Epithelial cell of proximal tubule (primary cell): ENCODE measurements around the gene SLC44A5. TPM values are rescaled to one million over a fixed set of nuclear protein-coding genes. Genes with fewer than 3 reads are reported as not detected.
"Not testable (repeated sequence)": the region's sequence is repeated elsewhere in the genome, so short reads cannot be mapped to it uniquely, and the experiment has no call there.

ENCODE experiments used
- DNase-seq: peaks from one replicate; pipeline ENCODE4 v3.0.0-alpha.2; 2011; ENCODE audit warnings: low read depth
- H3K4me3 ChIP-seq: 2 replicates; pipeline ENCODE4 v1.5.1; 2011; ENCODE audit warnings: low read depth, mild to moderate bottlenecking, low read length
- total RNA-seq: library from RNA; depleted of rRNA; stranded (reverse); fragments of >200 nt; gene quantifications from 2 replicates; pipeline ENCODE4 v1.2.3, GENCODE V29; 2015
- TF ChIP-seq, protein P1 (sequence below): conservative IDR thresholded peaks from 2 replicates; pipeline ENCODE4 v1.5.1; 2012; ENCODE audit warnings: low read depth, mild to moderate bottlenecking, low read length

The SLC44A5 gene
- total RNA-seq, 1 donor from 2014 or later: 1.8 TPM

DNA sequence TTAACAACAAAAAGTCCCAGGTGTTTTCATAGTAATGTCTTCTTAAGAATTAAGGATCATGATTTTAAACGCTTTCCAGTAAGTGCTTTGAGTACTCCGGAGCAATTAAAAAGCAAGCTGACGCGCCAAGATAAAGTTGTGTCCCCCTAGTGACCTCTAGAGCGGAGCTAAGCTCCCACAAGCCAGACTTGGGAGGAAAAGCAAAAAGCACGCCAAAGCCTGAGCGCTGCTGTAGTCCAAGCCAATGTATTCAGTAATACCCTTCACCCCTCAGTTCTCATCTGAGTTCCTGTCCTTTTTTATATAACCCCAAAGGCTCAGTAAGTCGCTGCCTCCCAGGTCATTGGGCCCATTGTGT lies 3.5 kb upstream of the SLC44A5 start:
- no peak for DNase-seq
- TF ChIP-seq, protein P1, sequence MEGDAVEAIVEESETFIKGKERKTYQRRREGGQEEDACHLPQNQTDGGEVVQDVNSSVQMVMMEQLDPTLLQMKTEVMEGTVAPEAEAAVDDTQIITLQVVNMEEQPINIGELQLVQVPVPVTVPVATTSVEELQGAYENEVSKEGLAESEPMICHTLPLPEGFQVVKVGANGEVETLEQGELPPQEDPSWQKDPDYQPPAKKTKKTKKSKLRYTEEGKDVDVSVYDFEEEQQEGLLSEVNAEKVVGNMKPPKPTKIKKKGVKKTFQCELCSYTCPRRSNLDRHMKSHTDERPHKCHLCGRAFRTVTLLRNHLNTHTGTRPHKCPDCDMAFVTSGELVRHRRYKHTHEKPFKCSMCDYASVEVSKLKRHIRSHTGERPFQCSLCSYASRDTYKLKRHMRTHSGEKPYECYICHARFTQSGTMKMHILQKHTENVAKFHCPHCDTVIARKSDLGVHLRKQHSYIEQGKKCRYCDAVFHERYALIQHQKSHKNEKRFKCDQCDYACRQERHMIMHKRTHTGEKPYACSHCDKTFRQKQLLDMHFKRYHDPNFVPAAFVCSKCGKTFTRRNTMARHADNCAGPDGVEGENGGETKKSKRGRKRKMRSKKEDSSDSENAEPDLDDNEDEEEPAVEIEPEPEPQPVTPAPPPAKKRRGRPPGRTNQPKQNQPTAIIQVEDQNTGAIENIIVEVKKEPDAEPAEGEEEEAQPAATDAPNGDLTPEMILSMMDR: no peak
- peak overlapping the region; percentile 58 for H3K4me3 ChIP-seq

DNA sequence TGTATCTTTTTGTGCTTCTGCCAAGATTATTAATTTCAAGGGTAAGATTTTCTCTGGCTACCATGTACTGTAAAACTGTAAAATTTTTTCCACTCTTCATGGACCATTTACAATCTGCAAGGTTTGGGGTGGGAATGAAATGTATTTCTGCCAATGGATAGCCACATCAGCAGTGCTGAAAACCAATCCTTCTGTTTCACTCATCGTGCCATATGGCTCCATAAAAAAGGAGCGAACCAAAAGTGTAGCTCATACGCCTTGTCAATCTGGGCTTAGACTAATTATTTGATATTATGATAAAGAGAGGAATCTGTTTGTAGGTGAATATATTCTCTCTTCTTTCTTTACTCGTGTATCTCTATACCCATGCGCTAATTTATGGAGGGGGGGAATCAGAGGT lies 3.0 kb upstream of the SLC44A5 start:
- DNase-seq: no peak
- TF ChIP-seq, protein P1: no peak
- H3K4me3 ChIP-seq: no peak overlapping the region

DNA sequence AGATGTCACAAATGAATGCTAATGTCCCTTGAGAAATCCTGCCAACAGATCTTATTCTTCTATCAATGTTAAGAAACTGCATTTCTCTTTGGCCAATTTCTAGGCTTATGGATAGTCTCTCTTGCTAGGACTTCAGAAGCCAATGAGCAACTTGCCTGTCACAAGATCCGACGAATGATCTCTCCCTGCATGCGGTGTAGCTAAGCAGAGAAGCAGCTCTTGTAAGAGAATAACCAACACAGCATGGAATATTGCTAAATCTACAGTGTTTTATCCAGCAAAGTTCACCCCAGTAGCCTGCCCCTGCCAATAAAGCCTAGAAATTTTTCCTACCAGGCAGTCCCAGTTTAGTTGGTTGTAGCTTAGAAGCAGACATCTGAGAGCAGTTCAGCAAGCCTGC lies 2.1 kb upstream of the SLC44A5 start:
- no peak overlapping the region for H3K4me3 ChIP-seq
- TF ChIP-seq, protein P1: no peak
- DNase-seq: no peak

DNA sequence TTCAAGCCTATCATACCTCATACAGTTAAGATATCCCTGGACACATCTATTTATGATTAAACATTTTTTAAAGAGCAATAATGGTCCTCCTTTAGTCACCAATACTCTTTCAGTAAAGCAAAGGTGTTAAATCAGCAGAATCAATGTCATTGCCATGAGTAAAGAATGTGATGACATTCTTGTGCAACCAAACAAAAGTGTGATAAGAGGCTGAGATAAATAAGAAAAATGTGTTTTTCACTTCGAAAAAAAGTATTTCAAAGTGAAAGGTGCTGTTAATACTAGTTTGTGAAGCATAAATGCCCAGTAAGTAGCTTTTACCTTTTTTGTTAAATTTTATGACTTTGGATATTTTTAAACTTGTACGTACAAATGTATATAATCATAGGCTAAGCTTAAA lies 8.4 kb downstream of the SLC44A5 start:
- no peak for DNase-seq
- TF ChIP-seq, protein P1: no peak

DNA sequence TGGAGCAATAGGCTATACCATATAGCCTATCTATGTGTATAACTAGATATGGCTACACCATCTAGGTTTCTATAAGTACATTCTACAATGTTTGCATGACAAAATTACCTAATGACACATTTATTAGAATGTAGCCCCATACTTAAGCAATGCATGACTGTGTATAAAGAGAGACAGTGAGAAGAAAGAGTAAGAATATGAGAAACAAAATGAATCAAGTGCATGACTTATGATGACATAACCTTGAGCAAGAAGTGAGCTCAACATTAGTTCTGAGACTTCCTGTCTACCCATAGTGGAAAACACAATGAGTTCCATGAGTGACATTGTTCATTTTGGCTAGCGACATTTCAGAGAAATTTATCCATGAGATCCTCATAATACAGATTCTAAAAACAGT lies 10.1 kb downstream of the SLC44A5 start:
- TF ChIP-seq, protein P1: no peak
- DNase-seq: no peak
- no peak overlapping the region for H3K4me3 ChIP-seq

More for the DNA sequence above, 8.4 kb downstream of the SLC44A5 start:
- no peak overlapping the region for H3K4me3 ChIP-seq

DNA sequence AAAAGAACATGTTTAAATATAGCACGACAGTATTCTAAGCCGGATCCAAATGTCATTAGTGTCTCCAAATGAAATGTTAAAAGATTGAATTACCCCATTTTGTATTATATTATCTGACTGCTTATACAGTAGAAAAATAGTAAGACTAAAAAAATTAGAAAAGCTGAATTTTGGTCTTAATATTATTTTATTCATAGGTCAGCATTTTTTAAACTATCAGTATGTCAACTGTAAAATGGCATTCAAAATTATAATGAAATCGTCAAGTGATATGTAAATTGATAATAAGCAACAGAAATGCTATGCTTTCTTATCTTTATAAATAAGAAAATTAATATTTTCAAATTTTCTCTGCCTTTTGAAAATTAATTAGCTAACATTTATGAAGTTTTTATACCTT lies 16.6 kb downstream of the SLC44A5 start:
- no peak for DNase-seq
- TF ChIP-seq, protein P1: no peak
- no peak overlapping the region for H3K4me3 ChIP-seq

DNA sequence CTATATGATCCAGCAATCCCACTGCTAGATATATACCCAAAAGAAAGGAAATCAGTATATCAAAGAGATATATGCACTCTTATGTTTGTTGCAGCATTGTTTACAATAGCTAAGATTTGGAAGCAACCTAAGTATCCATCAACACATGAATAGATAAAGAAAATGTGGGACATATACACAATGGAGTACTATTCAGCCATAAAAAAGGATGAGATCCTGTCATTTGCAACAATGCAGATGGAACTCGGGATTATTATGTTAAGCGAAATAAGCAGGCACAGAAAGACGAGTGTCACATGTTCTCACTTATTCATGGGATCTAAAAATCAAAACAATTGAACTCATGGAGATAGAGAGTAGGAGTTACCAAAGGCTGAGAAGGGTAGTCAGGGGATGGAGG lies 17.5 kb downstream of the SLC44A5 start:
- not testable (repeated sequence) for H3K4me3 ChIP-seq, DNase-seq

DNA sequence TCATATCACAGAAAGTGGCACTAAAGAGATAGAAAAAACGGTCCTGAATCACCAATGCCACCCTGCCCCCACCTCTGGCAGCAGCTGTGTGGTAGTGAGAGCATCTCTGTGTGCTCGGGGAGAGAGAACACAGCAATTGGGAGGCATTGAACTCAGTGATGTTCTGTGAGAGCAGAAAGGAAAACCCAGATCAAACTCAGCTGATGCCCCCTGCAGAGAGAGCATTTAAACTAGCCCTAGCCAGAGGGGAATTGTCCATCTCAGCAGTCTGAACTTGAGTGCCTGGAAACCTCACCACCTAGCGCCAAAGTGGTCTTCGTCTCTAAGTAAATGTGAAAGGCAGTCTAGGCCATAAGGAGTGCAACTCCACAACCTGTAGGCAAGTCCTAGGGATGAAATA lies 21.3 kb downstream of the SLC44A5 start:
- no peak overlapping the region for H3K4me3 ChIP-seq
- DNase-seq: no peak
- TF ChIP-seq, protein P1: no peak
